Measurements from ENCODE around the gene PLCB4.

DNA sequence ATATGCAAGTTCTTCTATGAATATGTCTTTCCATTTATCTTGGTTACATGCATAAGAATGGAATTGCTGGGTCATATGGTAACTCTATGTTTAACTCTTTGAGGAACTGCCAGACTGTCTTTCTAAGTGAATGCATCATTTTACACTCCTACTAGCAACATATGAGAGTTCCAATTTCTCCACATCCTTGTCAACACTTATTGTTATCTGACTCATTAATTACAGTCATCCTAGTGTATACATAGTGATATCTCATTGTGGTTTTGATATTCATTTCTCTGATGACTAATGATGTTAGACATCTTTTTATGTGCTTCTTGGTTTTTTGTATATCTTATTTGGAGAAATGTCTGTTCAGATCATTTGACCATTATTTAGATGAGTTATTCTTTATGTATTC lies 348.8 kb downstream of the PLCB4 start:
- no peak for TF ChIP-seq POLR2AphosphoS5 (IDR thresholded peaks at IDR 0.05; ENCODE audit: low read depth, low read length)
- no peak for TF ChIP-seq POLR2A (IDR thresholded peaks at IDR 0.05; ENCODE audit: low read depth, low read length)
- no peak for TF ChIP-seq TAF1 (IDR thresholded peaks at IDR 0.05; ENCODE audit: borderline replicate concordance, low read depth, low read length)
